Measurements from ENCODE around the gene NLRP9.

- TF ChIP-seq, protein P1, sequence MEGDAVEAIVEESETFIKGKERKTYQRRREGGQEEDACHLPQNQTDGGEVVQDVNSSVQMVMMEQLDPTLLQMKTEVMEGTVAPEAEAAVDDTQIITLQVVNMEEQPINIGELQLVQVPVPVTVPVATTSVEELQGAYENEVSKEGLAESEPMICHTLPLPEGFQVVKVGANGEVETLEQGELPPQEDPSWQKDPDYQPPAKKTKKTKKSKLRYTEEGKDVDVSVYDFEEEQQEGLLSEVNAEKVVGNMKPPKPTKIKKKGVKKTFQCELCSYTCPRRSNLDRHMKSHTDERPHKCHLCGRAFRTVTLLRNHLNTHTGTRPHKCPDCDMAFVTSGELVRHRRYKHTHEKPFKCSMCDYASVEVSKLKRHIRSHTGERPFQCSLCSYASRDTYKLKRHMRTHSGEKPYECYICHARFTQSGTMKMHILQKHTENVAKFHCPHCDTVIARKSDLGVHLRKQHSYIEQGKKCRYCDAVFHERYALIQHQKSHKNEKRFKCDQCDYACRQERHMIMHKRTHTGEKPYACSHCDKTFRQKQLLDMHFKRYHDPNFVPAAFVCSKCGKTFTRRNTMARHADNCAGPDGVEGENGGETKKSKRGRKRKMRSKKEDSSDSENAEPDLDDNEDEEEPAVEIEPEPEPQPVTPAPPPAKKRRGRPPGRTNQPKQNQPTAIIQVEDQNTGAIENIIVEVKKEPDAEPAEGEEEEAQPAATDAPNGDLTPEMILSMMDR (IDR thresholded peaks at IDR 0.05; ENCODE audit: low read depth, low read length, poor library complexity, severe bottlenecking), result no peak
- TF ChIP-seq EZH2phosphoT487 (IDR thresholded peaks at IDR 0.05; ENCODE audit: borderline replicate concordance, low read length), result no peak
Observed at GRCh38 chr19:55661826-55662225, 76.4 kb downstream of the NLRP9 start.
